Heart right ventricle (tissue), 16 donors: ENCODE data around the gene DDIT4. TPM values are rescaled to one million over a fixed set of nuclear protein-coding genes. Genes with fewer than 3 reads are reported as not detected.

ENCODE experiments used
- ATAC-seq, 8 donors: fragments of 200-7000 bp; cut with Tn5 transposase; one replicate each; pipeline ENCODE4 v1.9.1; 2020; ENCODE audit warnings: mild to moderate bottlenecking in 8 of 8, moderate library complexity in 8 of 8, moderate number of reproducible peaks in 1 of 8
- DNase-seq, 2 donors: peaks; one replicate each; pipeline ENCODE4 v3.0.0-alpha.2; 2020
- H3K27ac ChIP-seq, 10 donors: fragments of 200-600 bp; sonication (generic) in 2 of 10; one replicate each; pipeline versions ENCODE4 v1.5.0 to v1.8.0; 2020 to 2022; ENCODE audit warnings: mild to moderate bottlenecking in 3 of 10
- H3K27me3 ChIP-seq, 7 donors: fragments of 200-600 bp; one replicate each; pipeline ENCODE4 v1.8.0; 2021 to 2022; ENCODE audit warnings: mild to moderate bottlenecking in 2 of 7
- H3K36me3 ChIP-seq, 9 donors: fragments of 200-600 bp; sonication (generic) in 1 of 9; one replicate each; pipeline versions ENCODE4 v1.5.0 to v1.8.0; 2020 to 2022; ENCODE audit warnings: mild to moderate bottlenecking in 2 of 9
- H3K4me1 ChIP-seq, 9 donors: fragments of 200-600 bp; sonication (generic) in 1 of 9; one replicate each; pipeline versions ENCODE4 v1.5.0 to v1.8.0; 2020 to 2022; ENCODE audit warnings: mild to moderate bottlenecking in 4 of 9
- H3K4me3 ChIP-seq, 10 donors: fragments of 200-600 bp; sonication (generic) in 2 of 10; one replicate each; pipeline versions ENCODE4 v1.5.0 to v1.8.0; 2020 to 2022; ENCODE audit warnings: mild to moderate bottlenecking in 7 of 10, moderate library complexity in 2 of 10
- H3K9me3 ChIP-seq, 11 donors: fragments of 200-600 bp in 10 of 11; sonication (generic) in 2 of 11; one replicate each; pipeline versions ENCODE4 v1.5.0 to v1.8.0; 2013 to 2022; ENCODE audit warnings: mild to moderate bottlenecking in 2 of 11, control low read depth in 1 of 11, moderate library complexity in 1 of 11
- CTCF ChIP-seq, 9 donors: fragments of 200-600 bp; sonication (generic) in 2 of 9; IDR thresholded peaks; one replicate each; pipeline versions ENCODE4 v1.5.0 to v1.8.0; 2021 to 2022; ENCODE audit warnings: antibody characterized with exemption in 9 of 9, mild to moderate bottlenecking in 5 of 9, moderate library complexity in 1 of 9
- WGBS, 2 donors: extraction: QIAGEN DNeasy Blood & Tissue Kit; methylation state at CpG; one replicate each; pipeline ENCODE4 v1.1.7; 2013; ENCODE audit warnings: inconsistent platforms in 1 of 2; 5-methylcytosine and 5-hydroxymethylcytosine counted together
- intact Hi-C, 10 donors: fragments of 100-400 bp; cut with DNase I; formaldehyde crosslinking; loops; one replicate each; pipeline versions ENCODE4 v1.11.1 to v1.14.2; 2022
- polyA plus RNA-seq, 2 donors: library from polyadenylated mRNA; stranded (reverse); fragments of 200-250 nt; gene quantifications; one replicate each; pipeline ENCODE4 v1.2.3, GENCODE V29; 2013
- total RNA-seq, 10 donors: library from RNA; stranded (reverse); fragmentation: NEBNext Ultra II Directional in 3 of 10; extraction: Animal tissue kit (Norgen Biotek cat#: 25700) in 3 of 10; gene quantifications; one replicate each; pipeline versions ENCODE4 v1.2.1 to v1.2.4, GENCODE V29; 2021 to 2023
- donor health status: Arrhythmogenic right ventricular cardiomyopathy.
- donor health status: ischemic (EF 13 %, LVEDD 7.1; RV severe dilation, severe dysfunction).
- donor health status: healthy with polysubstance abuse.
- donor health status: DM: no; HTN: yes; CAD: no.
- donor health status: DM: no; HTN: no; CAD: no.
- donor health status: ischemic (EF 25% LVEDD 6.9; RV normal size, moderate dysfunction).
- donor health status: ischemic (EF 25% LVEDD 5.7; RV mildly dilated, moderate dysfunction).
- donor health status: healthy.
- donor health status: DM: yes; HTN: yes; CAD: no.
- donor health status: Ischemic cardiomyopathy.
- donor health status: ischemic (EF 35%, LVEDD 5.7; RV mildly dilated, moderate dysfunction).
- donor health status: nonischemic (EF 11% LVEDD 7.7; RV severe dilation, severe dysfunction).
- donor health status: DM: yes; HTN: yes; CAD: no.
- donor health status: PGD.
- donor health status: ischemic (EF 29% LVEDD 5.4; RV normal size, mild dysfunction).
- donor health status: nonischemic (EF 23%, LVEDD 6.1; RV moderate dilation, normal function).

Gene DDIT4
- total and polyA plus RNA-seq, 12 donors, result 13.6 to 135 (median 39.6) TPM

GRCh38 chr10:72260976-72261783, 12.5 kb upstream of the DDIT4 start:
- ATAC-seq (peak; percentile 0 to 23 (median 4)), DNase-seq (no peak)
- Histone ChIP-seq H3K4me1 (peaks cover 17 to 73% (median 54%) of the 10 kb centered on the region in 9 donors), H3K27me3 (no peaks in the 10 kb centered on the region), H3K27ac (peak overlapping the region; percentile 84 to 97 (median 93)), H3K9me3 (no peaks in the 10 kb centered on the region), H3K36me3 (no peaks in the 10 kb centered on the region), H3K4me3 (peak overlapping the region; percentile 18 to 61 (median 55))
- TF ChIP-seq CTCF (IDR thresholded peaks at IDR 0.05), result peak in 3 of 9 donors; percentile 4 to 22 (median 12)
- WGBS, 2 donors, result 4% methylated on average over 30 of the region's 30 CpGs
- intact Hi-C loops, result loop anchor here in 1 of 10 donors (1.0 kb wide), 1 partner anchor 12 kb away; the partner anchor contains the start of gene DDIT4

GRCh38 chr10:72261784-72262404, 11.8 kb upstream of the DDIT4 start:
- Histone ChIP-seq H3K4me3 (peak overlapping the region in 1 of 10 donors; percentile 55), H3K36me3 (no peaks in the 10 kb centered on the region), H3K27ac (peak overlapping the region in 9 of 10 donors; percentile 84 to 97 (median 93)), H3K9me3 (no peaks in the 10 kb centered on the region), H3K27me3 (no peaks in the 10 kb centered on the region), H3K4me1 (peaks cover 16 to 66% (median 47%) of the 10 kb centered on the region in 9 donors)
- TF ChIP-seq CTCF (IDR thresholded peaks at IDR 0.05), result no peak
- WGBS, 2 donors, result 93 to 97% methylated on average over 7 of the region's 7 CpGs
- DNase-seq (no peak), ATAC-seq (no peak)
- intact Hi-C loops, result no loop called here

GRCh38 chr10:72263613-72264241, 10.0 kb upstream of the DDIT4 start:
- no peak overlapping the region for H3K27ac ChIP-seq
- no peak for TF ChIP-seq CTCF (IDR thresholded peaks at IDR 0.05)
- intact Hi-C loops, result no loop called here

GRCh38 chr10:72264536-72264935, 9.2 kb upstream of the DDIT4 start:
- no peak overlapping the region for H3K4me3 ChIP-seq
- H3K36me3 ChIP-seq, result no peaks in the 10 kb centered on the region
- no peaks in the 10 kb centered on the region for H3K9me3 ChIP-seq
- no peaks in the 10 kb centered on the region for H3K27me3 ChIP-seq
- H3K27ac ChIP-seq, result no peak overlapping the region
- DNase-seq (no peak), ATAC-seq (no peak)
- intact Hi-C loops, result no loop called here
- 89 to 94% methylated on average over 1 of the region's 1 CpG for WGBS, 2 donors
- TF ChIP-seq CTCF (IDR thresholded peaks at IDR 0.05), result no peak
- H3K4me1 ChIP-seq, result peaks cover 12 to 41% (median 26%) of the 10 kb centered on the region in 9 donors

More at GRCh38 chr10:72263613-72264241, 10.0 kb upstream of the DDIT4 start:
- Histone ChIP-seq H3K4me3 (no peak overlapping the region), H3K27me3 (no peaks in the 10 kb centered on the region), H3K9me3 (no peaks in the 10 kb centered on the region), H3K36me3 (no peaks in the 10 kb centered on the region), H3K4me1 (peaks cover 14 to 49% (median 34%) of the 10 kb centered on the region in 9 donors)
- no peak for DNase-seq
- 69 to 73% methylated on average over 6 of the region's 6 CpGs for WGBS, 2 donors
- ATAC-seq, result no peak
